GM21367 (cell line): ENCODE measurements around the gene PGM2L1.
"Not testable (repeated sequence)": the region's sequence is repeated elsewhere in the genome, so short reads cannot be mapped to it uniquely, and the experiment has no call there.

Experiments
- ATAC-seq: cut with Tn5 transposase; IDR thresholded peaks from one replicate; pipeline ENCODE4 v1.9.1; 2021; ENCODE audit not compliant: unreplicated experiment

Gene PGM2L1

DNA sequence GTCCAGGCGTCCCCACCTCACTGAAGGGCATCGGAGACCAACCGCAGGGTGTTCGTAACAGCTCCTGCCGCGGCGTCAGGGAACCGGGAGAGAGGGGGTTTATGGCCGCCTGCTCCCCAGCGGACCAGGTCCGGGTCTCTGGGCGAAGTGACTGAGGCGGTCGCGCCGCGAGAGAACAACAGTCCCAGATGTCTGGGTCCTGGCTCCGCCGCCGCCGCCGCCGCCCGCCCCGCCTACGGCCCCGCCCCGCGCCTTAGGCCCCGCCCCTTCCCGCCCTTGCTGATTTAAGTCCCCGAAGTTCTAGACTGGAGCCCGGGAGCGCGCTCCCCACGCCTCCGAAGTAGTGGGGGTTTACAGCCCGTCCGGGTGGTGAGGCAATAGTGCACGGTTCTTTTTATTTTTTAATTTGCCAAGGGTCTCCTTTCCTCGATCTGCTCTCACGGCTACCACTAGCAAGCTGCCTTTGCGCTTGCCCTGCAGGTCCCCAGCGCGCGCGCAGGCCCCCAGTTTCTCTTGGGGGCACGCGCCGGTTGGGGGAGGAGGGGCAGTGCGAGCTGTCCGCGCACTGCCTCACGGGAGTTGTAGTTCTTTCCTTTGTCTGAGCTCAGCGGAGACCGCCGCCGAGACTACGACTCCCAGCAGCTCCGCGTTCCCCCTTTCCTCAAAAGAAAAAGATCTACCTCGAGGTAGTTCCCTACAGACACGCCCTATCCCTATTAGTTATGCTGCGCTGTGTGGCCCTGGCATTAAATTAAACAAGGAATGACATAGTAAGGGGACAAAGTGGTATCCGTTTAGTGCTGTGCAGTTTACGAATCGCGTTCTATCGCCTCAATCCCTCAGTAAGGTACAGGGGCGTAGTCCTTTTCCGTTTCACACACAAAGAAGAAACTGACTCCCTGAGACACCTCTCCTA is at the start of gene PGM2L1:
TSS of gene PGM2L1 (minus strand) at position 190 of the 916 bp plus-strand sequence. CDS start 272 bp downstream, outside the sequence.
- ATAC-seq: peak; percentile 90

- no peak for ATAC-seq
Measured at GRCh38 chr11:74447720-74448119, 49.5 kb upstream of the PGM2L1 start.

DNA sequence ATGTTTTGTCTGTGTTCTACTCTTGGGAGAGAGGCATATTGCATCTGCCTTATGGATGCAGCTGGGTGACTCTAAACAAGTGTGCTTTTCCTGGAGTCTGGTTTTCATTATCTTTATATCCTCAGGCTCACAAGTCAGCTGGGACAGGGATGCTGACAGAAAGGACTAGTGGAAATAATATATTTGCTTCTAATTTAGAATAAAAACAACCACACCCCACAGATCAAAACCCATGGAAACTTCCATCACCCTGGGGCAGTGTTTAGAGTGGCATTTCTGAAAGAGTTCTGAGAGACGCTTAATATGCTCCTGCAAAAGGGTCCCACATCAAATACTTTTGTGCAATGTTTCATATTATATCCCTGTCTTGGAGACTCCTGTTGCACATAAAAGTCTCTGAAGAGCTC is 48.3 kb upstream of the PGM2L1 start:
- no peak for ATAC-seq

- no peak for ATAC-seq
Measured at GRCh38 chr11:74444173-74444826, 46.1 kb upstream of the PGM2L1 start.

- no peak for ATAC-seq
Measured at GRCh38 chr11:74443071-74443864, 45.0 kb upstream of the PGM2L1 start.

DNA sequence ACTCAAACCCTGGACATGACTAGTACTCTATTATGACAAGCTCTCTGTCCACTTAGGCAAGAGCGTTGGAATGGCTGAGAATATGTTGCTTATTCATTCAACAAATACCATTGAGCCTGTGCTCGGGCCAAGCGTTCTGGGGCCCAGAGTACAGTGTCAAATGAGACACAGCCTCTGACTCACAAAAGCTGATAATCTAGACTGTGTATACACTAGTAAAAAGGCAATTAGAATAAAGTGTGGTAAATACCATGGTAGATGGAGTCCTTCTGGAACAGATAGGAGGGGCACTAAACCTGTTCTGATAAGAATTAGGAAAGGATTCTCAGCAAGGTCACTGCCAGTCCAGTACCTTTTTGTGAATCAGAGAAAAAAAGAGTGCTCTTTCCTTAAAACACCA is 44.4 kb upstream of the PGM2L1 start:
- ATAC-seq: no peak

DNA sequence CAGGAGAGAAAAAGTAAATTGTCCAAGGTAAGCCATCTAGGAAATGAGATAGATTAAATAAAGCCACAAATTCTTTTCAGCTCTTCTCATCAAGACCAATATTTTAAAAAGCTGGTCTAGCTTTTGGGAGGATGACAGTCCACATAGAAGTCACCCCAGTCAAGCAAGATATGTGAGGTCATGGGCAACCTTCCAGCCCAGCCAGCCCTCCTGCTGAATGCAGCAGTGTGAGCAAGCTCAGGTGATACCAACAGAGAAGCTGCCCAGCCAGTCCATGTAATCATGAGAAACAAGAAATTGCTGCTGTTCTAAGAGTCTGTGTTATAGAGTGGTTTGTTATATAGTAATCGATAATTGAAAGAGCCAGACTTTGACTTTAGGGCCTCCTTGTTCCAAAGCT is 40.4 kb upstream of the PGM2L1 start:
- ATAC-seq: no peak

- no peak for ATAC-seq
Measured at GRCh38 chr11:74437441-74438042, 39.3 kb upstream of the PGM2L1 start.

DNA sequence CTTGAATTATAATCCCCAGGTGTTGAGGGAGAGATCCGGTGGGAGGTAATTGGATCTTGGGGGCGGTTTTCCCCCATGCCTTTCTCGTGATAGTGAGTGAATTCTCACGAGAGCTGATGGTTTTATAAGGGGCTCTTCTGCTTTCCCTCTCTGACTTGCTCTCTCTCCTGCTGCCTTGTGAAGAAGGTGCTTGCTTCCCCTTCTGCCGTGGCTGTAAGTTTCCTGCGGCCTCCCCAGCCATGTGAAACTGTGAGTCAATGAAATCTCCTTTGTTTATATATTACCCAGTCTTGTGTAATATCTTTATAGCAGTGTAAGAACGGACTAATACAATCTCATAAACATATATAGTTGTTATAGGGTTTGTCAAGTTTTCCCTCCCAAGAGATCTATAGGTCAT is 36.3 kb upstream of the PGM2L1 start:
- no peak for ATAC-seq

DNA sequence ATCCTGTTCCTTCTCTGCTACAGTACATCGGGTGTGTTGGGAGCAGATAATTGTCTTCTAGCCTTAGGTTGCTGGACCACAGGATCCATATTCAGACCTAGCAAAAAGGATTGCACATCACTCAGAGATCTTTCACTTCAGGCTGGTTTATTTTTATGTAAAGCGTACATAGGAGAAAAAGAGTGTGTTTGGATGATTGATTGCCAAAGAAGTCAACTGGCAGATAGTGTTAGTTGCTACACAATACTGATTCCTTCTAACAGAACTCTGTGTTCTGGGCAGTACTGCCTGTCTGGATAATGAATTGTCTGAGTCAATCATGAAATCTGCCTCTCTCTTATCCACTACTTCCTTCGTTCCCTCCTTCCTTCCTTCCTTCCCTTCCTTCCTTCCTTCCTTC is 31.0 kb upstream of the PGM2L1 start:
- ATAC-seq: no peak

- no peak for ATAC-seq
Measured at GRCh38 chr11:74427384-74427886, 29.2 kb upstream of the PGM2L1 start.

DNA sequence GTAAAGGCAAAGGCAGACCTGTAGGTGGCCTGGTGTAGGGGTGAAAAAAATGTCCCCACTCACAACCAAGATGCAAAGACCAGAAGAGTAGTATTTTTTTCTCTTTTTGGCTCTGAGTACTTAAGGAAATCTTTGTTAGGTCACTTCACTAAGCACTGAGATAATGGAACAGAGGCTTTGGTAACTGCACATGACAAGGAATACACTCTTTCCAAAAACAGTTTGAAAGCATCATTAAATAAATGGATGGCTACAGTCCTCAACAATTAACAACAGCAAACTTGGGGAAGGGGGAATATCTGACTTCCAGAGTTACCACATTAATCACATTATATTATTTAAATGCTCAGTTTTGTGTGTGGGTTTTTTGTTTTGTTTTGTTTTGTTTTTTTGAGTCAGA is 26.9 kb upstream of the PGM2L1 start:
- no peak for ATAC-seq

DNA sequence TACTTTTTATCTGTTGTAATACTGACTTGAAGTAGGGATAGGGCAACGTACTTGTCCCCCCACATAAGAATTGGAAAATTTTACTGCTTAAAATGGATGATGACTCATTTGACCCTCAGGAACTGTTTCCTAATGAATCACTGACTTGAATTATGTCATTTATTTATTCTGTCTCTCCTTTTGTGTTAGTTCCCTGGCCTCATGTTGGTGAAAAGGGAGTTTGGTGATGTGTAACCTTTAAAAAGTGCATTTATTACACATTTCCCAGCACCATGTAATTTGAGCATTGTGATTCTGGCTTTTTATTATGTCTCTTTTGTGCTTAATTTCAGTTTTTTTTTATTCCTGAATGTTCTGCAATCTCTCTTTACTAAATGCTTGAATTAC is 20.3 kb upstream of the PGM2L1 start:
- no peak for ATAC-seq

GRCh38 chr11:74417860-74418508 is 19.8 kb upstream of the PGM2L1 start:
- no peak for ATAC-seq

- ATAC-seq: no peak
Measured at GRCh38 chr11:74417379-74417804, 19.2 kb upstream of the PGM2L1 start.

DNA sequence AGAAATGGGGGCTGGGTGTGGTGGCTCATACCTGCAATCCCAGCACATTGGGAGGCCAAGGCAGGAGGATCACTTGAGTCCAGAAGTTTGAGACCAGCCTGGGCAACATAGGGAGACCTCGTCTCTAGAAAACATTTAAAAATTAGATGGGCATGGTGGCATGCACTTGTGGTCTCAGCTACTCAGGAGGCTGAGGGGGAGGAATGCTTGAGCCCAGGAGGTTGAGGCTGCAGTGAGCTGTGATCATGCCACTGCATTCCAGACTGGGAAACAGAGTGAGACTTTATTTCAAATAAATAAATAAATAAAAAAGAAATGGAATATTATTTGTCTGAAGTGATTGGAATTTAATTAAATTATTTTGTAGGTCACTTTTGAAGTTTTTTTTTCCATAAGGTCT is 18.7 kb upstream of the PGM2L1 start:
- not testable (repeated sequence) for ATAC-seq

GRCh38 chr11:74412733-74413359 is 14.6 kb upstream of the PGM2L1 start:
- ATAC-seq: no peak

GRCh38 chr11:74412321-74412720 is 14.1 kb upstream of the PGM2L1 start:
- ATAC-seq: no peak

GRCh38 chr11:74409633-74410032 is 11.4 kb upstream of the PGM2L1 start:
- no peak for ATAC-seq
